Stimulated activated CD8-positive, alpha-beta memory T cell treated with anti-CD3 and anti-CD28 coated beads, Interleukin-4, amount 100 ng/mL, for 4 hours (primary cell): Measurements from ENCODE around the gene OR10G8.
"Not testable (repeated sequence)": the region's sequence is repeated elsewhere in the genome, so short reads cannot be mapped to it uniquely, and the experiment has no call there.

Source experiments
- DNase-seq, 2 donors: peaks; one replicate each; pipeline ENCODE4 v3.0.0-alpha.2; 2020; ENCODE audit warnings: low read depth in 2 of 2, low spot score in 1 of 2

OR10G8 gene, protein sequence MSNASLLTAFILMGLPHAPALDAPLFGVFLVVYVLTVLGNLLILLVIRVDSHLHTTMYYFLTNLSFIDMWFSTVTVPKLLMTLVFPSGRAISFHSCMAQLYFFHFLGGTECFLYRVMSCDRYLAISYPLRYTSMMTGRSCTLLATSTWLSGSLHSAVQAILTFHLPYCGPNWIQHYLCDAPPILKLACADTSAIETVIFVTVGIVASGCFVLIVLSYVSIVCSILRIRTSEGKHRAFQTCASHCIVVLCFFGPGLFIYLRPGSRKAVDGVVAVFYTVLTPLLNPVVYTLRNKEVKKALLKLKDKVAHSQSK

GRCh38 chr11:124026498-124026897 is at the start of gene OR10G8:
Gene OR10G8 (plus strand): TSS chr11:124026798. CDS start chr11:124029623, 2,825 bp downstream.
- DNase-seq: no peak

- DNase-seq: no peak
These were observed 48.8 kb upstream of the OR10G8 start, which contains the start of gene OR10S1 for GRCh38 chr11:123977731-123978347. Gene OR10S1 (minus strand): TSS chr11:123977781. CDS start chr11:123977664, 117 bp downstream.

DNA sequence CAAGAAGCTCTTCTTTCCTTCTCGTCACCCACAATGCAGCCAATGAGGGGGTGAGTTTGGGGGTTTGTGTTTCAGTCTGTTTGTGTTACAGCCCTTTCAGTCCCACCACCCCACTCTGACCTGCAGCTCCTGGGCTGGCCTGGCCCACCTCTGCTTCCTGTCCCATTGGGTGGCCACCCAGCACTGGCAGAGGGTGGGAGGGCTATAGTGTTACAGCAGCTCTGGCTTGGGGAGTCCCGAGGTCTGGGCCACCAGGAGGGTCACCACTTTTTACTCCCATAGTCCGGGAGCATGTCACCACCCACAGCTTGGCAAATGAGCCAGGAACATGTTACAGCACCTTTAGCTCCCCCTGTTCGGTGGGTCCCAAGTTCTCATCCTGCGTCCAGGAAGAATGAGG is 47.3 kb upstream of the OR10G8 start:
- no peak for DNase-seq

GRCh38 chr11:123995119-123995518 is 31.5 kb upstream of the OR10G8 start, which contains the start of gene OR10G6:
Gene OR10G6 (minus strand): TSS chr11:123995161. CDS start chr11:123995161, 0 bp downstream.
- DNase-seq: no peak

DNA sequence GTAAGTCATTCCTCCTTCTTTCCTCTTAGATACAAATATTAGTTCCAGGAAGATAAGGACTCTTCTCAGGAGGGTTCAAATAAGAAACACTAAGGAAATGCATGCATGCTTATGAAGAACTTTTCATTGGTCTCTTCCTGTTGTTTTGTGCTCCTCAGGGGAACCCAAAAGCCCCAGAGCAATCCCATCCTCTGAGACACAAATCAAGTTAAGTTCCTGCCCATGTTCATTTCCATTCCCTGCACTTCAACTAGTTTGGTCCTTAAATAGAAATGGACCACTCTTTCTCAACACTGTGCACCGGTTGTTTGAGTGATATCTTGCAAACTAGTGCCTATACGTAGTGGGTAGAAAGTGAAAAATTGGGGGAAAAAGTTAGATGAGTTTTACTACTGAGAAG is 13.9 kb upstream of the OR10G8 start, which contains the start of gene OR10G4:
OR10G4 (plus strand) TSS at position 301 of the 400 bp plus-strand sequence. CDS start 2,578 bp downstream, outside the sequence.
- DNase-seq: no peak

GRCh38 chr11:124015837-124016236 is 10.8 kb upstream of the OR10G8 start:
- not testable (repeated sequence) for DNase-seq

DNA sequence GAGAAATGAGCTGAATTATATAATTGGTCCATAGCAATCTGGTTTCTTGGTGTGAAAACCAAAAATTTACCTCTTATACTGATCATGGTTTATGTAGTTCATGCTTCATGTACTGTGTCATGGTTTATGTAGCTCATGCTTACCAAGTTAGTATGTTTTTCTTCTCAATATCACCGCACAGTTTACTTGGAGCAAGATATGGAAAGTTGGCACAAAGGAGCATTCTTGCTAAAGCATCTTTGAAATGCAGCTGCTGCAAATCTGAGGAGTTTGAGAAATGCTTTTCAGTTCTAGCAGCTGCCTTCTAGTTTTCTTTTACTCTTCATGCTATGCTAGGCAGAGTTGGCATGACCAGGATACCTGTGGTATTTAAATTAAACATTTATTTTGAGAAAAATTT is 10.1 kb downstream of the OR10G8 start:
- DNase-seq: no peak

DNA sequence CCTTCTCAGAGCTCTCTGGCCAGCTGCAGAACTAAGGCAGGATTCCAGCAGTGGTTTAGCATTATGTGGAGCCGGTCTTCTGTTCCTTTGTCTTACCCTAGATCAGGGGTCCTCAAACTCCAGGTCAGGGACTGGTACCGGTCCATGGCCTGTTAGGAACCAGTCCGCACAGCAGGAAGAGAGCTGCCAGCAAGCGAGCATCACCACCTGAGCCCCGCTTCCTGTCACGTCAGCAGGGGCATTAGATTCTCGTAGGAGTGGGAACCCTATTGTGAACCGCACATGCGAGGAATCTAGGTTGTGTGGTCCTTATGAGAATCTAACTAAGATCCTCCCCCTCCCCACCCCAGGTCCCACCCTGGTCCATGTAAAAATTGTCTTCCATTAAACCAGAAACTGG is 13.0 kb downstream of the OR10G8 start:
- no peak for DNase-seq

DNA sequence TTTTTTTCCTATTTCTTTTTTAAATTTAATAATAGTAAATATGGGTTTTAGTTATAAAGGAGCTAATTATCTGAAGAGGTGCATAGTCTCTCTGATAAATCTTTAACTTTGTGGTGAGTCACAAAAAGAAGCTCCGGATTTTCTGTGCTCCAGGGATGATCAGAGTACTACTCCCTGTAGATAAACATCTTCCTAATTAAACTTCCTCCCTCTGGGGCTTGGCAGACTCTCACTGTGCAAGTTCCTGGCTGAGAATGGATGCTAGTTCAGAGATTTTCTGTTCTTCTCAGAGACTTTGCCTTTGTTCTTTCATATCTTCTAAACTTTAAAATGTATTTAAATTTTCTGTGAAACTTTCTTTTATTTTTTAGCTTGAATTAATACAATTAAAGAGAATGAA is 14.7 kb downstream of the OR10G8 start, which contains the start of gene OR10G7:
OR10G7 (minus strand) TSS at position 72 of the 400 bp plus-strand sequence. CDS start 2,324 bp downstream, outside the sequence.
- no peak for DNase-seq

- no peak for DNase-seq
These were observed 16.8 kb downstream of the OR10G8 start for GRCh38 chr11:124043420-124043819.

DNA sequence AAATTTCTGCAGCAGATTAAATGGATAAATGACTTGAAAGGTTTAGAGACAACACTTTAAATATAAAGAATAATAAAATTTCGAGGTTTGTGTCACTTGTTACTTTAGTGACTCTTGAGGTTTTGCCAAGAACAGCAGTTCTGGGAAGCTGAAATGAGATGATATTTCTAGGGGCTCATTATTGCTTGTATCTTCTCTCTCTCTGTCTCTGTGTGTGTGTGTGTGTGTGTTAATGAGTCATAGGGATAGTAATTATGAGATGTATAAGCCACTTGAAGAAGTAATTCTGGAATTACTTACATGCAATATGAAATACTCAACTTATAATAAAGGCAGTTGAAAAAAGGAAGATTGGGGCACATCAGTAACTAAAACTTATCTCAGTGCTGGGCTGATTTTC is 24.1 kb downstream of the OR10G8 start:
- DNase-seq: no peak

DNA sequence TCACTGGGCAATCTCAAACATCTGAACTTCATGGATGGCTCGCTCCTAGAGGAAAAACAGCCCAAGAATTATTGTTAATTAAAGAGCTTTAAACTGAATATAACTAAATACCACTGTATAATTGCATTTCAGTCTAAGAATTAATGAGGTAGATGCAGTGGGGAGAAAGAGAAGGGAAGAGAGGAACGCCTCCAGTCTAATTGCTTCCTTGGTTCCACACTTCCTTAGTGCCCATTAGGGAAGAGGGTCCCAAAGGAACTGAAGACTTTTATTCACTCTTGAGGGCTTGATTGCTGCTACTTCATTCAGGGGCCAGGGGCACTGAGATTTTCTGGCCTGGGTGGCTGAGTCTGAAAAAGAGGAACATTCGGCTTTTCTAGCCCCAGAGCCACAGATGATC is 26.4 kb downstream of the OR10G8 start:
- no peak for DNase-seq

DNA sequence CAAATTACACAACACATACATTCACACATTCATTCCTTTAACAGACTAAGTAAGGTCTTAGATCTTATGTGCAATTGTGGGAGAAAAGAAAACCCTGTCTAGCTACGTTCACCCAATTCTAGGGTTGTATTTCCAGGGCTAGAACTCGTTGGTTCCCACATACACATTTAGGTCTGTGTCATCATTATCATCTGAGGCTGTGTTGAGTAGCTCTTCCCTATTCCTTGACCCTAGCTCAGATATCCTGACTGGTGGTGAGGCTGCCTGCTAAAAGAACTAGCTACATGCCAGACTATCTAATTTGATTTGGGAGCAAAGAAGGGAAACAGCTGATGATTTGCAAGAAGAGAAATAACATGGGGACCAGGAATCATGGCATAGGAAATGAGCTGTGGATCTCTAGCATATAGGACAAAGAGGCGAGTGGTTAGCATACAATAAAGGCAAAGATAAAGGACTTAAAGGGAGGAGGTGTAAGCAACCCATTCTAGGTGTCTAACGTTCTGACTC is 42.1 kb downstream of the OR10G8 start:
- no peak for DNase-seq

DNA sequence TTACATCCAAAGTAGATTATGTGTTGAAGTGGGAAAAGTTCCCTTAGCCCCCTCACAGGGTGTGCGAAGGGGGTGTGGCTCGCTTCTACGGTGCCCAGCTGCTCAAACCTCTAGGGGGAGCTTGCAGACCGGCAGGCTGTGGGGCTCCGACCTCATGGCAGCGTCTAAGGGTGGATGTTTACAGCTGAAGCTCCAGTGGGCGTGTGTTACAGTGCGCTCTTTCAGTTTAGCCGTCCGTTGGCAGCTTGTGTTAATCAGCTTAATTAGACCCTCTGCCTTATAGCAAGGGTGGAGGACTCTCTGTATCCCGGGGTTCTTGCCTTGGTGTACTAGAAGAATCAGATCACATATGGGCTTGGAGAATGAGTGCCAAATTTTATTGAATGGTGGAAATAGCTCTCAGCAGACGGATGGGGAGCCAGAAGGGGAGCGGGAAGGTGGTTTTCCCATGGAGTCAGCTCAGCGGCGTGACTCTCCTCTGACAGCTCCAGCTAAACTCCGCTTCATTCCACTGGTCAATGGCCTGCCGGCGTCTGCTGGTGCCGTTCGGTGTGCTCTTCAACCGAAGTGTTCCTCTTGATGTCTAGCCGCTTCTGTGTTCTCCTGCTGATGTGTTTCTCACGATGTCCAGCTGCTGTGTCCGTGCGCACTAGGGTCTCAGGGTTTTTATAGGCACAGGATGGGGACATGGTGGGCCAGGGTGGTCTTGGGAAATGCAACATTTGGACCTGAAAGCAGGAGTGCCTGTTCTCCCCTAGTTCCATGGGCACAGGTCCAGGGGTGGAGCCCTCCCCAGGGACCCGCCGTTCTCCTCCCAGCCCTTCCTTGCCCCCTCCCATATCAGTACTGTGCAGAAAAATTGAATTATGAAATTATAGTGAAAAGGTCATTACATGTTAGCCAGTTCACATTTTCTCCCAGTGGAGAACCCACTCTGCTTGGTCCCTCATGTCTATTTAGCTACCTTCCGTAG is 43.1 kb downstream of the OR10G8 start:
- no peak for DNase-seq

GRCh38 chr11:124070915-124071622 is 44.5 kb downstream of the OR10G8 start:
- DNase-seq: peak in 1 of 2 donors; percentile 42

- DNase-seq: no peak
These were observed 45.0 kb downstream of the OR10G8 start for GRCh38 chr11:124071623-124071948.

DNA sequence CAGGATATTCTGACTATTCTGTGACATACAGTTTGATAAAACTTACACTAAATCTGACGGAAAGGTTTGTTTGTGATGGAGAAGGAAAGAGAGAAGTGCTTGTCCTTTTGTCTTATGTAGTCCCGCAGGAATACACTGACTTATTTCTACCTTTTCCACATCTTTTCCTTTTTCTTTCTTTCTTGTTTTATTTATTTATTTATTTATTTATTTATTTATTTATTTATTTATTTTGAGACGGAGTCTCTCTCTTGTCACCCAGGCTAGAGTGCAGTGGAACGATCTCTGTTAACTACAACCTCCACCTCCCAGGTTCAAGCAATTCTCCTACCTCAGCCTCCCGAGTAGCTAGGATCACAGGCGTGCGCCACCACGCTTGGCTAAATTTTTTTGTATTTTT is 45.5 kb downstream of the OR10G8 start:
- no peak for DNase-seq

DNA sequence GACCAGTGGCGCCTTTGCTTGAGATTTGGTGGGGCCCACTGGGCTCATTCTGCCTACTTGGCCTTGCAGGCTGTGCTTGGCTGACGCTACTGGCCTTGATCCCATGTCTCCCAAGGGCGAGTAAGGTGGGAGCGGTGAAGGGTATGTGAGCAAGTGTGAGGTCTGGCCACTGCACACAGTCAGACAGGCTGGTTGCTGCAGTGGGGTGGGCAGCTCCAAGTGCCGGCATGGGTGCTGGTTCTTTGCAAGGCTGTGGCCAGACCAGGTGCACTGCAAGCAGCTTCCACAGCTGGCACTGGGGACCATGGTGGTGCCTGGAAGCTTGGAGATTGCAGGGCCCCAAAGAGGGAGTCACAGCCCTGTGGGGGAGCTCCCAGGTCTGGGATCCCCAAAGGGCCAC is 48.0 kb downstream of the OR10G8 start:
- no peak for DNase-seq

GRCh38 chr11:124075492-124075840 is 48.9 kb downstream of the OR10G8 start:
- DNase-seq: no peak

GRCh38 chr11:124075841-124076651 is 49.4 kb downstream of the OR10G8 start:
- DNase-seq: no peak
